Activated T-helper 17 cell treated with anti-CD3 and anti-CD28 coated beads, Interleukin-2, amount 50 U/mL, for 72 hours (primary cell): ENCODE measurements around the gene SDHAF2. TPM values are rescaled to one million over a fixed set of nuclear protein-coding genes. Genes with fewer than 3 reads are reported as not detected.
"Not testable (repeated sequence)": the region's sequence is repeated elsewhere in the genome, so short reads cannot be mapped to it uniquely, and the experiment has no call there.

Source experiments
- ATAC-seq: fragments of 150-1000 bp; cut with Tn5 transposase; replicated peaks from 2 replicates; pipeline ENCODE4 v1.10.0; 2021; ENCODE audit warnings: mild to moderate bottlenecking, moderate library complexity
- H3K27ac Mint-ChIP-seq: one replicate; pipeline ENCODE4 v1.8.0; 2022; ENCODE audit warnings: mixed read lengths
- H3K27me3 Mint-ChIP-seq: one replicate; pipeline ENCODE4 v1.8.0; 2022; ENCODE audit warnings: mixed read lengths
- H3K36me3 Mint-ChIP-seq: one replicate; pipeline ENCODE4 v1.8.0; 2022; ENCODE audit warnings: low read depth, mild to moderate bottlenecking, mixed read lengths
- H3K4me1 Mint-ChIP-seq: one replicate; pipeline ENCODE4 v1.8.0; 2022; ENCODE audit warnings: mixed read lengths
- H3K4me3 Mint-ChIP-seq: one replicate; pipeline ENCODE4 v1.8.0; 2022; ENCODE audit warnings: mild to moderate bottlenecking, mixed read lengths
- H3K9me3 Mint-ChIP-seq: one replicate; pipeline ENCODE4 v1.8.0; 2022; ENCODE audit warnings: mixed read lengths
- total RNA-seq, 2 donors: library from RNA; stranded (reverse); gene quantifications; one replicate each; pipeline ENCODE4 v1.2.3, GENCODE V29; 2022

SDHAF2 gene
- total RNA-seq, 2 donors from 2014 or later = 36.9 to 45.5 TPM

DNA sequence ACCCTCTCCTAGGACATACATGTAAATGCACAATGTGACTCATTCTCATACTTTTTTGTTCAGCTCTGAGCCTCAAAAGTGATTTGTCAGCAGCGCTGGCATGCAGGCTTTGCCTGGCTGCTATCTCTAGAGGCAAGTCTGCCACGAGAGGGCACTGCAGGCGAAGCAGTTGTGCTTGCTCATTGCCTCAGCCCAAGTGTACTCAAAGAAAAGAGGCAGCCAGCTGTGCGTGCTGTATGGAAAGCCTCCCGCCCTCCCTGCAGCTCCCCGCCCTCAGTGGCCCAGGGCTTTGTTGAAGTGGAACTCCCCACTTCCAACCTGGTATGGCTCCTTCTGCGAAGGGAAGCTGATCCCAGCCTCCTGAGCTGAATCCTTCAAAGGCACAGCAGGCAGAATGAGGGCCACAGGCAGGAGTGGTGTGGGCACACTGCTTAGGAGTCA is 16.3 kb downstream of the SDHAF2 start:
- no peaks in the 10 kb centered on the region for H3K27me3 Mint-ChIP-seq
- H3K9me3 Mint-ChIP-seq = no peaks in the 10 kb centered on the region
- peak; percentile 75 for ATAC-seq
- peaks cover 94% of the 10 kb centered on the region for H3K36me3 Mint-ChIP-seq
- H3K4me3 Mint-ChIP-seq = no peak overlapping the region
- peak overlapping the region; percentile 63 for H3K27ac Mint-ChIP-seq
- peaks cover 36% of the 10 kb centered on the region for H3K4me1 Mint-ChIP-seq

DNA sequence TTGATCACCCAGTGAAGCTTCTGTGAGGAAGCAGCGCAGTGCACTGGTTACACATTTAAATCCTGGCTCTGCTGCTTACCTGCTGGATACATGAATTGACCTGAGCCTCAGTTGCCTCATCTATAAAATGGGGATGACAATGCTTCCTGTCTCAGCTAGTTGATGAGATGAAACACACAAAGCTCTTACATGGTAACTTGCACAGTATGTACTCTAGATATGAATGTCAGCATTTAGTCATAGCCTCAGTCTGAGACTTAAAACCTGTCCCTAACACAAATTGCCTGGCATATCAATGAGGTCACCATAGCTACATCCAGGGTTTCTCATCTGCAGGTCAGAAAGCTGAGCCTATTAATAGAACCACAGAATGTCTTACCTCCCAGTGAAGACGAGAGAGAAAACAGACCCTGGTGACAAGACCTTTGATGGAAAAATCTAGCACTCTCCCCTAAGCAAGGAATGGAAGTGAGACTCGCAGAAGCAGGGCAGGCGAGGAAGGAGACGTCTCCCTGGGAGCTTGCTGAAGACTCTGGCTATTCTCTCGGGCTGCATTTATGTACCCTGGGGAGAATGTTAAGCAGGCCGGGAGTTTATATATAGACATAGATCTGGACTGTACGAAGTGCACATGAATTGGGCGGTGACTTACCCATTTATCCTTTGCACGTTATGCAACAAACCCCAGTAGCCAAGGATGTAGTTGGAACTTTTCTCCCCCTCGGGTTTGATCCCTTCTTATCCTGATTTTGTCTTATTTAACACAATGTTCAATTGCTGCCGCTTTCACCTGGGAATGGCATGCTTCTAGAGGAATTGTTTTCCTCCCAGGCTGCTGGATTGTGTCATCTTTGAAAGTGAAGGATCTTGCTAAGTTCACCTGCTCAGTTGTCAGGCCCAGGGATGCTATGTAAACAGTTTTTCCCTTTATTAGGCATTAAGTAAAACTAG is 18.0 kb downstream of the SDHAF2 start:
- no peaks in the 10 kb centered on the region for H3K9me3 Mint-ChIP-seq
- ATAC-seq = peak; percentile 92
- peak overlapping the region; percentile 64 for H3K4me3 Mint-ChIP-seq
- peaks cover 78% of the 10 kb centered on the region for H3K36me3 Mint-ChIP-seq
- no peaks in the 10 kb centered on the region for H3K27me3 Mint-ChIP-seq
- peaks cover 35% of the 10 kb centered on the region for H3K4me1 Mint-ChIP-seq
- H3K27ac Mint-ChIP-seq = peak overlapping the region; percentile 95

DNA sequence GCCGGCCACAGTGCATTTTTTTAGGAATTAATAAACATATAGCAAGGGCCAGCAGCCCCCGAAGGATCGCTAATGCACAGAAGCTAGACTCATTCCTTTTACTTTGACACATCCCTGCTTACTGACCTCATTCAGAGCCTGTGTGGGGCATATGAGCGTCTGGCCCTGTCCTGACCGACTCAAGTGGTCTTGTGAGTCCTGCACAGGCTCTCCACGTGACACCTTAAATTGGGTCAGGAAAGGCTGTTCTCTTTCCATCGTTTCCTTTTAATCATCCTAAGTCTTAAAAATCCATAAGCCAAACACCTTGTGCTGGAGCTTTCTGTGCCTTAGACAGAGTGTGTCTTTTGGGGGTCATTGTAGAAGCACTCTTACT is 18.6 kb downstream of the SDHAF2 start:
- no peak for ATAC-seq
- Mint-ChIP-seq H3K27me3 (no peaks in the 10 kb centered on the region), H3K4me1 (peaks cover 31% of the 10 kb centered on the region), H3K36me3 (peaks cover 78% of the 10 kb centered on the region), H3K4me3 (peak overlapping the region; percentile 64), H3K27ac (peak overlapping the region; percentile 95), H3K9me3 (no peaks in the 10 kb centered on the region)

DNA sequence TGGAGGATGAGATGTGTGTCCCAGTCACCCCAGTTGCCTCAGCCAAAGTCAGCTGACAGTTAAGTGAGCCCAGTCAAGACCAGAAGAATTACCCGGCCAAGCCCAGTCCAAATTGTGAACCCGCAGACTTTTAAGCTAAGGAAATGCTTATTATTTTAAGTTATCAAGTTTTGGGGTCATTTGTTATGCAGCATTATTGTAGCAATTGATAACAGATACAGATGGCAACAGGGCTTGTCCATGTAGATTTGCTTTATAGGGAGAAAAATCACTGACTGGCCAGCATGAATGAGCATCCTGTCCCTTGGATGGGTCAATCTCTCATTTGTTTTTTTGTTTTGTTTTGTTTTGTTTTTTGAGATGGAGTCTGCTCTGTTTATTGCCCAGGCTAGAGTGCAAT is 22.9 kb downstream of the SDHAF2 start:
- Mint-ChIP-seq H3K36me3 (peaks cover 70% of the 10 kb centered on the region), H3K9me3 (no peaks in the 10 kb centered on the region), H3K27ac (no peak overlapping the region), H3K27me3 (no peaks in the 10 kb centered on the region), H3K4me1 (peaks cover 20% of the 10 kb centered on the region), H3K4me3 (no peak overlapping the region)
- ATAC-seq = no peak

- no peaks in the 10 kb centered on the region for H3K27me3 Mint-ChIP-seq
- no peaks in the 10 kb centered on the region for H3K9me3 Mint-ChIP-seq
- peak overlapping the region; percentile 61 for H3K27ac Mint-ChIP-seq
- peaks cover 62% of the 10 kb centered on the region for H3K36me3 Mint-ChIP-seq
- no peak overlapping the region for H3K4me3 Mint-ChIP-seq
- peaks cover 15% of the 10 kb centered on the region for H3K4me1 Mint-ChIP-seq
- no peak for ATAC-seq
These were observed 23.8 kb downstream of the SDHAF2 start for GRCh38 chr11:61453695-61454094.

- H3K27me3 Mint-ChIP-seq = no peaks in the 10 kb centered on the region
- H3K9me3 Mint-ChIP-seq = no peaks in the 10 kb centered on the region
- no peak overlapping the region for H3K4me3 Mint-ChIP-seq
- peaks cover 55% of the 10 kb centered on the region for H3K36me3 Mint-ChIP-seq
- peak overlapping the region; percentile 61 for H3K27ac Mint-ChIP-seq
- no peak for ATAC-seq
- H3K4me1 Mint-ChIP-seq = peaks cover 11% of the 10 kb centered on the region
These were observed 24.6 kb downstream of the SDHAF2 start for GRCh38 chr11:61454520-61454919.

DNA sequence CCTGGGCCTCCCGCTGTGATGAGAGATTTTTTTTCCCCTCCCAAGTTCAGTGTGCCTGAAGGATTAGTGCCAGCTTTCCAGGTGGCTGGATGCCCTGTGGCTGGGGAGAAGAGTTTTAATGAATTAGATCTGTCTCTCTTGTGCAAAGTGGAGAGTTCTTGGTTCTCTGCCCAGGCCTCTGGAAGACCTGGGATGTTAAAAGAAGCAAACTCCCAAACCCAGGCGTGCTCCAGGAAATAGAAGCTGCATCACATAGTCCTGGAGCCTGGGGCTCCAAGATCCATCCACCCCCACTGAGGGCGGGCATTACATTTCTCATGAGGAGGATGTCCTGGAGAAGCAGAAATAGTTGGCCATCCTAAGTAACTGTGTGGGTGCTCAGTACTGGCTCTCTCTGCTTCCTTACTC is 30.6 kb downstream of the SDHAF2 start:
- H3K4me1 Mint-ChIP-seq = peaks cover 16% of the 10 kb centered on the region
- H3K9me3 Mint-ChIP-seq = no peaks in the 10 kb centered on the region
- H3K36me3 Mint-ChIP-seq = peaks cover 28% of the 10 kb centered on the region
- H3K27me3 Mint-ChIP-seq = no peaks in the 10 kb centered on the region
- no peak overlapping the region for H3K4me3 Mint-ChIP-seq
- ATAC-seq = no peak
- no peak overlapping the region for H3K27ac Mint-ChIP-seq

GRCh38 chr11:61460986-61461385 is 31.1 kb downstream of the SDHAF2 start:
- no peaks in the 10 kb centered on the region for H3K9me3 Mint-ChIP-seq
- peaks cover 16% of the 10 kb centered on the region for H3K4me1 Mint-ChIP-seq
- H3K27ac Mint-ChIP-seq = no peak overlapping the region
- no peak overlapping the region for H3K4me3 Mint-ChIP-seq
- H3K36me3 Mint-ChIP-seq = peaks cover 24% of the 10 kb centered on the region
- ATAC-seq = no peak
- no peaks in the 10 kb centered on the region for H3K27me3 Mint-ChIP-seq

- Mint-ChIP-seq H3K27ac (peak overlapping the region; percentile 82), H3K4me3 (peak overlapping the region; percentile 49), H3K36me3 (peaks cover 51% of the 10 kb centered on the region)
- H3K9me3 Mint-ChIP-seq, H3K27me3 Mint-ChIP-seq, H3K4me1 Mint-ChIP-seq: not testable (repeated sequence)
- ATAC-seq = peak; percentile 74
These were observed 37.7 kb downstream of the SDHAF2 start for GRCh38 chr11:61467602-61468001.

DNA sequence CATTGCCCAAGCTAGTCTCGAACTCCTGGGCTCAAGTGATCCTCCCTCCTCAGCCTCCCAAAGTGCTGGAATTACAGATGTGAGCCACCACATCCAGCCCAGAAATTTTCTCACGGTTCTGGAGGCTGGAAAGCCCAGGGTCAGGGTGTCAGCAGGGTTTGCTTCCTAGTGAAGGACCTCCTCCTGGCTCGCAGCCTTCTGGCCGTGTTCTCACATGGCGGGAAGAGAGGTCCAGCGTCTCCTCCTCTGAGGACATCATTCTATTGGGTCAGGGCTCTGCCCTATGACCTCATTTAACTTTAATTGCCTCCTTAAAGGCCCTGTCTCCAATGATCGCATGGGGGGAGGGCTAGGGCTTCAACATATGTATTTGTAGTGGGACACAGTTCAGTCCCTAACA is 38.1 kb downstream of the SDHAF2 start:
- H3K4me1 Mint-ChIP-seq = no peaks in the 10 kb centered on the region
- H3K4me3 Mint-ChIP-seq = peak overlapping the region; percentile 49
- ATAC-seq = no peak
- H3K9me3 Mint-ChIP-seq = no peaks in the 10 kb centered on the region
- no peaks in the 10 kb centered on the region for H3K27me3 Mint-ChIP-seq
- peaks cover 54% of the 10 kb centered on the region for H3K36me3 Mint-ChIP-seq
- peak overlapping the region; percentile 82 for H3K27ac Mint-ChIP-seq

DNA sequence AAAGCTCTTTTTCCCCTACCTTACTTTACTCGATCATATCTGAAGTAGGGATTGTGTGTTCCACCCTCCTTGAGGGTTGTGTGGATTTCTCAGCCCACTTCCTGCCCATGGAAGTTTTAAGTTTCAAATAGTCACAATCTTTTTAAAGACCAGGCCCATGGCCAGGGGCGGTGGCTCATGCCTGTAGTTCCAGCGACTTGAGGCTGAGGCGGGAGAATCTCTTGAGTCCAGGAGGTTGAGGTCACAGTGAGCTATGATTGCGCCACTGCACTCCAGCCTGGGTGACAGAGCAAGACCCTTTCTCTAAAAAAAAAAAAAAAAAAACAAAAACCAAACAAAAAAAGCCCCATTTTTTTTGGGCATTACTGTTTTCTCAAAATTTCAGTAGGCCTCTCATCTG is 42.4 kb downstream of the SDHAF2 start:
- Mint-ChIP-seq H3K27ac (no peak overlapping the region), H3K4me1 (peaks cover 8% of the 10 kb centered on the region), H3K4me3 (no peak overlapping the region), H3K36me3 (peaks cover 49% of the 10 kb centered on the region), H3K27me3 (no peaks in the 10 kb centered on the region), H3K9me3 (no peaks in the 10 kb centered on the region)
- ATAC-seq = no peak

DNA sequence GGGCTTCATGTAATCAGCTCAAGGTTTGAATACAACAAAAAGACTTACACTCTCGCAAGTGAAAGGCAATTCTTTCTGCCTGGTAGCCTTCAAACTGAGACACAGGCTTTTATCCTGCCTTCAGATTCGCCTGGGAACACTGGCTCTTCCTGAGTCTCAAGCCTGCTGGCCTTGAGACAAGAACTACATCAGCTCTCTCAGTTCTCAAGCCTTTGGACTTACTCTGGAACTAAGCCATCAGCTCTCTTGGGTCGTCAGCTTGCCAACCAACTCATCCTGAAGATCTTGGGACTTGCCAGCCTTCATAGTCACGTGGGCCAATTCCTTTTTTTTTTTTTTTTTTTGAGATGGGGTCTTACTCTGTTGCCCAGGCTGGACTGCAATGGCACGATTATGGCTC is 42.9 kb downstream of the SDHAF2 start:
- peaks cover 43% of the 10 kb centered on the region for H3K36me3 Mint-ChIP-seq
- peaks cover 8% of the 10 kb centered on the region for H3K4me1 Mint-ChIP-seq
- peak overlapping the region; percentile 33 for H3K27ac Mint-ChIP-seq
- no peak for ATAC-seq
- H3K27me3 Mint-ChIP-seq = no peaks in the 10 kb centered on the region
- no peaks in the 10 kb centered on the region for H3K9me3 Mint-ChIP-seq
- no peak overlapping the region for H3K4me3 Mint-ChIP-seq

DNA sequence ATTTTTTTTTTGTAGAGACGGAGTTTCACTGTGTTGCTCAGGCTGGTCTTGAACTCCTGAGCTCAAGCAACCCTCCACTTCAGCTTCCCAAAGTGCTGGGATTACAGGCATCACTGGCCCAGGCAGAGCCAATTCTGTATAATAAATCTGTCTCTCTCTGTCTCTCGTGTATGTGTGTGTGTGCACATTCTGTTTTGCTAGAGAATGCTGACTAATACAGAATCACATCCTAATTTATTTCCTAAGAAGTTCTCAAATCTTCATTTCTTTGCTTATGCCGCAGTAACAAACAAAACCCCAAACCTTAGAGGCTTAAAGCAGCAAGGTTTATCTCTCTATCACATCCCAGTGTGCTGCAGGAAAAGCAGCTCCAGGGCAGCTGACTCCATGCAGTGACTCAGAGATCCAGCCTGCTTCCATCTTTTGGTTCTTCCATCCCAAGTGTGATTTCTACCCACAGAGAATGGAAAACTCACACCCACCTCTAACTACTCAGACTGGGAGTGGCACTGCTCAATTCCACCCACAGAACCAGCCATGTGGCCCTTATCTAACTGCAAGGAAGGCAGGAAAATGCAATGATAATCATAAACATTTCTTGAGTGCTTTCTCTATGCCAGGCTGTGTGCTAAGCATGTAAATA is 43.6 kb downstream of the SDHAF2 start:
- Mint-ChIP-seq H3K27me3 (no peaks in the 10 kb centered on the region), H3K4me3 (peak overlapping the region; percentile 6), H3K9me3 (no peaks in the 10 kb centered on the region), H3K4me1 (peaks cover 8% of the 10 kb centered on the region), H3K36me3 (peaks cover 37% of the 10 kb centered on the region), H3K27ac (peak overlapping the region; percentile 74)
- ATAC-seq = peak; percentile 60

- Mint-ChIP-seq H3K36me3 (peaks cover 30% of the 10 kb centered on the region), H3K9me3 (no peaks in the 10 kb centered on the region), H3K4me1 (peaks cover 8% of the 10 kb centered on the region), H3K27me3 (no peaks in the 10 kb centered on the region), H3K4me3 (peak overlapping the region; percentile 6), H3K27ac (peak overlapping the region; percentile 74)
- ATAC-seq = no peak
These were observed 44.2 kb downstream of the SDHAF2 start for GRCh38 chr11:61474013-61474643.
